GM12801 (cell line): ENCODE results near the gene RECK.

Source experiments
- TF ChIP-seq, protein P1 (sequence below): IDR thresholded peaks from one replicate; pipeline ENCODE4 v1.5.1; 2011; ENCODE audit warnings: control low read depth; ENCODE audit not compliant: insufficient read length; ENCODE audit errors: extremely low read depth

RECK gene

DNA sequence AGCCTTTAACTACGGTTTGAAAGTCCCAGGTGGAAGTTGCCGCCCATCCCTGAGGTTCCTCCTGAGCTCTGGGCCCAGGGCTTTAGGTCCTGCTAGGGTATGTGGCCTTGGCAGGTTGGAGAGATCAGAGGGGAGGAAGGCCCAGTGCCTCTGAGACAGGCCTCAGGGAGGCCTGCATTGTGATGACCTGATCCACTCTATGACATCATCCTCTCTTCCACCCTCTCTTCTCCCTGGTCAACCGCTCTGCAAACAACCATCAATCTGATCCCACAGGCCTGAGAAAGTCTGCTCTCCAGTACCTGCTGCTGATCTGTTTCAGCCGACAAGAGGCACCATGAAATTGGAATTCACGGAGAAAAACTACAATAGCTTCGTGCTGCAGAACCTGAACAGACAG, 132.5 kb downstream of the RECK start, which contains the start of gene CCIN:
Gene CCIN (plus strand): TSS at position 223 of the 400 bp plus-strand sequence. CDS start 115 bp downstream, at position 338.
- TF ChIP-seq, protein P1, sequence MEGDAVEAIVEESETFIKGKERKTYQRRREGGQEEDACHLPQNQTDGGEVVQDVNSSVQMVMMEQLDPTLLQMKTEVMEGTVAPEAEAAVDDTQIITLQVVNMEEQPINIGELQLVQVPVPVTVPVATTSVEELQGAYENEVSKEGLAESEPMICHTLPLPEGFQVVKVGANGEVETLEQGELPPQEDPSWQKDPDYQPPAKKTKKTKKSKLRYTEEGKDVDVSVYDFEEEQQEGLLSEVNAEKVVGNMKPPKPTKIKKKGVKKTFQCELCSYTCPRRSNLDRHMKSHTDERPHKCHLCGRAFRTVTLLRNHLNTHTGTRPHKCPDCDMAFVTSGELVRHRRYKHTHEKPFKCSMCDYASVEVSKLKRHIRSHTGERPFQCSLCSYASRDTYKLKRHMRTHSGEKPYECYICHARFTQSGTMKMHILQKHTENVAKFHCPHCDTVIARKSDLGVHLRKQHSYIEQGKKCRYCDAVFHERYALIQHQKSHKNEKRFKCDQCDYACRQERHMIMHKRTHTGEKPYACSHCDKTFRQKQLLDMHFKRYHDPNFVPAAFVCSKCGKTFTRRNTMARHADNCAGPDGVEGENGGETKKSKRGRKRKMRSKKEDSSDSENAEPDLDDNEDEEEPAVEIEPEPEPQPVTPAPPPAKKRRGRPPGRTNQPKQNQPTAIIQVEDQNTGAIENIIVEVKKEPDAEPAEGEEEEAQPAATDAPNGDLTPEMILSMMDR: no peak

DNA sequence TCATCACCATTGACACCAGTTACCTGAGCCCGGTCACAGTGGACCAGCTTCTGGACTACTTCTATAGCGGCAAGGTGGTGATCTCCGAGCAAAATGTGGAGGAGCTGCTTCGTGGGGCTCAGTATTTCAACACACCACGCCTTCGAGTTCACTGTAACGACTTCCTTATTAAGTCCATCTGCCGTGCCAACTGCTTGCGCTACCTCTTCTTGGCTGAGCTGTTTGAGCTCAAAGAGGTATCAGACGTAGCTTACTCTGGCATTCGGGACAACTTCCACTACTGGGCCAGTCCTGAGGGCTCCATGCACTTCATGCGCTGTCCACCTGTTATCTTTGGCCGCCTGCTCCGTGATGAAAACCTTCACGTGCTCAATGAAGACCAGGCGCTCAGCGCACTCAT, 133.0 kb downstream of the RECK start:
- TF ChIP-seq, protein P1: no peak

DNA sequence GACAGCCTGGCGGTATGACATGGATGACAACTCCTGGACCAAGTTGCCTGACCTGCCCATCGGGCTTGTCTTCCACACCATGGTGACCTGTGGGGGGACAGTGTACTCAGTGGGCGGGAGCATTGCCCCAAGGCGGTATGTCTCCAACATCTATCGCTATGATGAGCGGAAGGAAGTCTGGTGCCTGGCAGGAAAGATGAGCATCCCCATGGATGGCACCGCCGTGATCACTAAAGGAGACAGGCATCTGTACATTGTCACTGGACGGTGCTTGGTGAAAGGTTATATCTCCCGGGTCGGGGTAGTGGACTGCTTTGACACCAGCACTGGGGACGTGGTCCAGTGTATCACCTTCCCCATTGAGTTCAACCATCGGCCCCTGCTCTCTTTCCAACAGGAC, 133.8 kb downstream of the RECK start:
- TF ChIP-seq, protein P1: no peak

DNA sequence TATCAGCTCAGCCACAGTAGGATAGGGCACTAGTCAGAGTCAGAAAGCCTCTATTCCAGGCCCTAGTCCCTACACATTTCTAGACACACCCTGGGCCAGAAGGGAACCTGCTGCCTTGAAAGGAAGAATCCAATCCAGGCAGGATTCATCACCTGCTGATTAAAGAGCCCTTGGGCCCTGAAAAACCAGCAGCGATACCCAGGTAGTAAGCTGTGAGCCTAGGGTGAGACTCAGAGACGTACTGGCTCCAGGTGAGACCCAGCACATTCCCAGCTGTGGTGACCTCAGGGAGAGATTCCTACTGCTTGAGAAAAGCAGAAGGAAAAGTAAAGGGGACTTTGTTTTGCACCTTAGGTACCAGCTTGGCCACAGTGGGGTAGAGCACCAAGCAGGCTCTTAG, 137.1 kb downstream of the RECK start:
- TF ChIP-seq, protein P1: no peak
